Vagina (tissue), 2 donors: Measurements from ENCODE around the gene DEAF1. TPM values are rescaled to one million over a fixed set of nuclear protein-coding genes. Genes with fewer than 3 reads are reported as not detected.
"Not testable (repeated sequence)": the region's sequence is repeated elsewhere in the genome, so short reads cannot be mapped to it uniquely, and the experiment has no call there.

ENCODE experiments used
- DNase-seq, 2 donors: peaks; one replicate each; pipeline ENCODE4 v3.0.0-alpha.2; 2017; ENCODE audit errors: extremely low spot score in 2 of 2
- H3K27ac ChIP-seq: fragments of 200-600 bp; sonication (generic); one replicate; pipeline ENCODE4 v1.5.1; 2019
- H3K27me3 ChIP-seq: fragments of 200-600 bp; sonication (generic); one replicate; pipeline ENCODE4 v1.5.1; 2019
- H3K36me3 ChIP-seq, 2 donors: fragments of 200-600 bp; sonication (generic); one replicate each; pipeline ENCODE4 v1.5.1; 2017 to 2019
- H3K4me1 ChIP-seq: fragments of 200-600 bp; sonication (generic); one replicate; pipeline ENCODE4 v1.5.1; 2019
- H3K4me3 ChIP-seq, 2 donors: fragments of 200-600 bp; sonication (generic); 1 replicate in 1 of 2; 2 replicates in 1 of 2; pipeline ENCODE4 v1.5.1; 2016 to 2019
- H3K9me3 ChIP-seq: fragments of 200-600 bp; sonication (generic); one replicate; pipeline ENCODE4 v1.5.1; 2019
- CTCF ChIP-seq, 3 experiments: fragments of 450-650 bp in 2 of 3; fragments of 200-600 bp in 1 of 3; sonication (generic) in 1 of 3; IDR thresholded peaks; one replicate each; pipeline ENCODE4 v1.5.1; 2017 to 2019; ENCODE audit warnings: antibody characterized with exemption in 3 of 3, mild to moderate bottlenecking in 2 of 3, moderate library complexity in 2 of 3
- POLR2A ChIP-seq, 2 donors: fragments of 450-650 bp; IDR thresholded peaks; one replicate each; pipeline ENCODE4 v1.6.1; 2017; ENCODE audit warnings: antibody characterized with exemption in 2 of 2, mild to moderate bottlenecking in 2 of 2, moderate library complexity in 2 of 2
- POLR2AphosphoS5 ChIP-seq, 2 donors: sonication (generic); formaldehyde crosslinking; IDR thresholded peaks; one replicate each; pipeline ENCODE4 v1.9.0; 2017; ENCODE audit warnings: antibody characterized with exemption in 2 of 2, mild to moderate bottlenecking in 2 of 2, low read depth in 1 of 2; ENCODE audit not compliant: insufficient read depth in 1 of 2
- intact Hi-C: fragments of 100-400 bp; cut with DNase I; formaldehyde crosslinking; loops from one replicate; pipeline ENCODE4 v1.15.1; 2023
- total RNA-seq: library from RNA; depleted of rRNA; stranded (reverse); fragments of >200 nt; gene quantifications from one replicate; pipeline ENCODE4 v1.2.3, GENCODE V29; 2016

The DEAF1 gene
- total RNA-seq, 1 donor from 2014 or later: 33.6 TPM

- Histone ChIP-seq H3K27ac (no peak overlapping the region), H3K9me3 (no peaks in the 10 kb centered on the region), H3K4me1 (peaks cover 4% of the 10 kb centered on the region), H3K27me3 (no peaks in the 10 kb centered on the region), H3K36me3 (peaks cover 0 to 4% of the 10 kb centered on the region in 2 donors), H3K4me3 (no peak overlapping the region)
- TF ChIP-seq POLR2A (IDR thresholded peaks at IDR 0.05) (no peak), CTCF (IDR thresholded peaks at IDR 0.05) (no peak)
- intact Hi-C loops: loop anchor here (5.0 kb wide), 1 partner anchor 68 kb away; no protein-coding TSS in a partner anchor
- DNase-seq: no peak
Observed at GRCh38 chr11:659532-660085, 35.4 kb downstream of the DEAF1 start.

- TF ChIP-seq POLR2A (IDR thresholded peaks at IDR 0.05): no peak
- no peak for TF ChIP-seq POLR2AphosphoS5 (IDR thresholded peaks at IDR 0.05; ENCODE audit: insufficient read depth in 1 of 2, low read depth in 1 of 2)
- no peak for TF ChIP-seq CTCF (IDR thresholded peaks at IDR 0.05)
- intact Hi-C loops: no loop called here
- Histone ChIP-seq H3K4me1 (peaks cover 4% of the 10 kb centered on the region), H3K27ac (no peak overlapping the region), H3K36me3 (peaks cover 0 to 4% of the 10 kb centered on the region in 2 donors), H3K27me3 (no peaks in the 10 kb centered on the region), H3K4me3 (no peak overlapping the region), H3K9me3 (no peaks in the 10 kb centered on the region)
- no peak for DNase-seq
Observed at GRCh38 chr11:657691-658126, 37.3 kb downstream of the DEAF1 start.

- H3K36me3 ChIP-seq: peaks cover 0 to 4% of the 10 kb centered on the region in 2 donors
Observed at GRCh38 chr11:656866-657265, 38.2 kb downstream of the DEAF1 start.

GRCh38 chr11:656426-656825, 38.6 kb downstream of the DEAF1 start:
- no peak for TF ChIP-seq POLR2A (IDR thresholded peaks at IDR 0.05)
- TF ChIP-seq POLR2AphosphoS5 (IDR thresholded peaks at IDR 0.05; ENCODE audit: insufficient read depth in 1 of 2, low read depth in 1 of 2): no peak
- TF ChIP-seq CTCF (IDR thresholded peaks at IDR 0.05): no peak
- Histone ChIP-seq H3K9me3 (no peaks in the 10 kb centered on the region), H3K36me3 (peaks cover 0 to 4% of the 10 kb centered on the region in 2 donors), H3K4me3 (no peak overlapping the region), H3K27me3 (no peaks in the 10 kb centered on the region), H3K27ac (no peak overlapping the region), H3K4me1 (peaks cover 4% of the 10 kb centered on the region)
- intact Hi-C loops: no loop called here
- no peak for DNase-seq

More at GRCh38 chr11:656866-657265, 38.2 kb downstream of the DEAF1 start:
- H3K9me3 ChIP-seq: no peaks in the 10 kb centered on the region
- no peak overlapping the region for H3K4me3 ChIP-seq
- TF ChIP-seq POLR2AphosphoS5 (IDR thresholded peaks at IDR 0.05; ENCODE audit: insufficient read depth in 1 of 2, low read depth in 1 of 2): no peak
- TF ChIP-seq CTCF (IDR thresholded peaks at IDR 0.05): no peak
- TF ChIP-seq POLR2A (IDR thresholded peaks at IDR 0.05): no peak
- H3K27ac ChIP-seq: no peak overlapping the region
- intact Hi-C loops: no loop called here
- DNase-seq: no peak
- H3K4me1 ChIP-seq: peaks cover 4% of the 10 kb centered on the region
- H3K27me3 ChIP-seq: no peaks in the 10 kb centered on the region

- H3K36me3 ChIP-seq: peaks cover 0 to 15% of the 10 kb centered on the region in 2 donors
- TF ChIP-seq CTCF (IDR thresholded peaks at IDR 0.05) (no peak), POLR2A (IDR thresholded peaks at IDR 0.05) (no peak), POLR2AphosphoS5 (IDR thresholded peaks at IDR 0.05; ENCODE audit: insufficient read depth in 1 of 2, low read depth in 1 of 2) (no peak)
- intact Hi-C loops: no loop called here
- H3K9me3 ChIP-seq: no peaks in the 10 kb centered on the region
- no peak overlapping the region for H3K27ac ChIP-seq
- H3K27me3 ChIP-seq: no peaks in the 10 kb centered on the region
- DNase-seq: no peak
- H3K4me3 ChIP-seq: no peak overlapping the region
- peaks cover 4% of the 10 kb centered on the region for H3K4me1 ChIP-seq
Observed at GRCh38 chr11:655036-655726, 39.8 kb downstream of the DEAF1 start.

GRCh38 chr11:654444-654843, 40.6 kb downstream of the DEAF1 start:
- H3K36me3 ChIP-seq: peaks cover 0 to 13% of the 10 kb centered on the region in 2 donors
- H3K27me3 ChIP-seq, H3K27ac ChIP-seq, DNase-seq, H3K9me3 ChIP-seq, intact Hi-C loops, H3K4me1 ChIP-seq, H3K4me3 ChIP-seq: not testable (repeated sequence)
